Pulmonary artery endothelial cell (primary cell): ENCODE measurements around the gene INPP5A. TPM values are rescaled to one million over a fixed set of nuclear protein-coding genes. Genes with fewer than 3 reads are reported as not detected.
"Not testable (repeated sequence)": the region's sequence is repeated elsewhere in the genome, so short reads cannot be mapped to it uniquely, and the experiment has no call there.

Experiments
- DNase-seq: peaks from one replicate; pipeline ENCODE4 v3.0.0-alpha.2; 2011; ENCODE audit warnings: low read depth, low spot score
- total RNA-seq: library from RNA; depleted of rRNA; stranded (reverse); fragments of >200 nt; gene quantifications from 2 replicates; pipeline ENCODE4 v1.2.3, GENCODE V29; 2014

INPP5A gene
- total RNA-seq, 1 donor from 2014 or later: 25.4 TPM

- DNase-seq: no peak
These were observed 273.5 kb downstream of the INPP5A start for GRCh38 chr10:132810807-132811700.

GRCh38 chr10:132811891-132812481, 274.4 kb downstream of the INPP5A start:
- no peak for DNase-seq

DNA sequence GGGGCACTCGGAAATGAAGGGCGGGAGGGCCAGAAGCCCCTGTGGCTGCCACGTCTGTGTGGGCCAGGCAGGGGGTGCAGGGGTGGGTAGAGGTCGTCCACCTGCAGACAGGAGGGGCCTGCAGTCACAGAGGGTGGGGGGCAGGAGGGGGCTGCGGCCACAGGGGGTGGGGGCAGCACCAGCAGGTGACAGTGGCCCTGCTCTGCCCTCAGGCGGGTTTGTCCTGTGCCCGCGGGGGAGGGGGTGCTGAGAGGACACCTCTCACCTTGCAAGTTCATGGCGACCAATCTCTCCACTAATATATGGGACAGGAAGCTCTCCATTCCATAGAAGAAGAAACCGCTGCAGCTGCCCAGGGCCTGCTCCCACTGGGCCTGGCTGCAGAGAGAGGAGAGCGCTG, 274.9 kb downstream of the INPP5A start:
- DNase-seq: no peak

GRCh38 chr10:132813001-132813401, 275.4 kb downstream of the INPP5A start:
- no peak for DNase-seq

DNA sequence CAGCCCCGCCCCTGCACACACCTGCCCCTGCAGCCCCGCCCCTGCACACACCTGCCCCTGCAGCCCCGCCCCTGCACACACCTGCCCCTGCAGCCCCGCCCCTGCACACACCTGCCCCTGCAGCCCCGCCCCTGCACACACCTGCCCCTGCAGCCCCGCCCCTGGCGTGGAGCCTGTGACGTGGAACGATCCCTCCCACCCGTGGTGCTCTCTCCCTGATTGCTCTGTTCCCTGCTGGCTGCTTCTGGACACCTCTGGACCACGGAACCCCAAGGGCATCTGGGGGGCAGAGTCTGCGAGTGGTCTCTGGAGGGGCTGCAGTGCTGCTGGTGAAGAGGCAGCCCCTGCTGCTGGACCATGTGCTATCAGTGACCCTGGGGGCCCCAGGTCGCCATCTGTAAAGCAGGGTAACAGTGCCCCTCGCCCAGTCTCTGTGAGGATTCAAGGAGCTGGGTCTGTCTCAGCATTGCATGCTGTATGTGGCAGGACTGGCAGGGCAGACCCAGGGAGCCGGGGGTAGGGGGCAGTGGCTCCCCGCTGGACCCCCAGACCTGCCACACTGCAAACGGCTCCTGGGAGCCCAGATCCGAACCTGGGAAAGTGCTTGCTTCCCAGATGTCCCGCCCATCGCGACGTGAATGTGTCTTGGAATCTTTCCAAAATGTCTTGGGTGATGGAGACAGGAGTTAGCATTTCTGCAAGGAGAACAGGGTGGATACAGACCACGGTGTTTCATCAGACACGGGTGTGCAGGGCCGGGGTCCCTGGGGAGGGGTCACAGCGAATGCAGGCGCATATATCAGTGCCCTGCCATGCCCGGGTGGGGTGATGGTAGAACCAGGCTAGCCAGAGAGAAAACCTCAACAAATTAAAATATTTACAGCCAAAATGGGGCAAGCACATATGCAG, 276.2 kb downstream of the INPP5A start:
- no peak for DNase-seq

GRCh38 chr10:132814469-132814856, 276.9 kb downstream of the INPP5A start:
- DNase-seq: no peak

- no peak for DNase-seq
These were observed 277.7 kb downstream of the INPP5A start for GRCh38 chr10:132815168-132815857.

DNA sequence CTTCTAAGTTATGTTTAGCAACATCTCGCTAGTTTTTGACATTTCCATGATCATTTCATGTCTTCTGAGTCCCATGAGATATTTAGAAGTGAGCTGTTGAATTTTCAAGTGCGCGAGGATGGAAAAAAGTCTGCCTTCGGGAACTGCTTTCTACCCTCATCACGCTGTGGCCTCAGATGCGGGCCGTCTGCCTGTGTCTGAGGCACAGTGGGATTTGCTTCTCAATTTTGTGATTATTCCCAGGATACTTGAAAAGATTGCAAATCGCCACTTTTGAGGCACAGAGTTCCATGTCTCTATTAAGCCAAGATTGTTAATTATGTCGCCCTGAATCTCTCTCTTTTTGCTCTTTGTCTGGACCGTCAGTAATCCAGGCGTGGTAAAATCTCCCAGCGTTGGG, 279.1 kb downstream of the INPP5A start:
- no peak for DNase-seq

- no peak for DNase-seq
These were observed 280.2 kb downstream of the INPP5A start for GRCh38 chr10:132817701-132818211.

GRCh38 chr10:132820056-132820455, 282.5 kb downstream of the INPP5A start:
- no peak for DNase-seq

GRCh38 chr10:132825783-132826523, 288.4 kb downstream of the INPP5A start:
- DNase-seq: not testable (repeated sequence)

DNA sequence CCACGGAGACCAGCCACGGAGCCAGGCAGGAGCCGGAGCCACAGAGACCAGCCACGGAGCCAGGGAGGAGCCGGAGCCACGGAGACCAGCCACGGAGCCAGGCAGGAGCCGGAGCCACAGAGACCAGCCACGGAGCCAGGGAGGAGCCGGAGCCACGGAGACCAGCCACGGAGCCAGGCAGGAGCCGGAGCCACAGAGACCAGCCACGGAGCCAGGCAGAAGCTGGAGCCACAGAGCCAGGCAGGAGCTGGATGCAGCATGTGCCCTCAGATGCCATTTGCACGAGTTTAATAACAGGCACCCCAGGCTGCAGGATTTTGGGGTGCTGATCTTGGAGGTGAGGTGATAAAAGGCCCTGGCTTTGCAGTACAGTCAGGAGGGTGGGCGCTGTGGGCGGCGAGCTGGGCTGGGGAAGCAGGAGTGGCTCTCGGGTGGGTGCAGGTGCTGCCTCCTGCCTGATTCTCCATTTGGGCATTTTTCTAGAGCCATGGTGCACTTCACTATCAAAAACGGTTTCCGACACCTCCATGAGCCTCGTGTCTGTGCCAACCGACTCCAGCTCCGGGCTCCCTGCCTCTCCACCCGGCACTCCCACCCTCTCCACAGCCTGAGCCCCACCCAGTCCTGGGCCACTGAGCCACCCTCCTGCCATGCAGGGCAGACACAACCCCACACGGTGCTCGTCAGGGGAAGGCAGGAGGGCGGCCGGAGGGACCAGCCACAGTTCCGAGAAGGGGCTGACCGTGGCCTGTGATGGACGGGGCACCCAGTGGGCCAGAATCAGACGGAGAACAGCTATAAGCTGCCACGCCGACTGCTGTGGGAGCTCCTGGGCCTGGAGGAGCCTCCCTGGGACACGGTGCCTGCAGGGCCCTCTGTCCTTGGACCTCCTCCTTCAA, 289.2 kb downstream of the INPP5A start:
- no peak for DNase-seq

- DNase-seq: no peak
These were observed 289.8 kb downstream of the INPP5A start for GRCh38 chr10:132827423-132827789.

DNA sequence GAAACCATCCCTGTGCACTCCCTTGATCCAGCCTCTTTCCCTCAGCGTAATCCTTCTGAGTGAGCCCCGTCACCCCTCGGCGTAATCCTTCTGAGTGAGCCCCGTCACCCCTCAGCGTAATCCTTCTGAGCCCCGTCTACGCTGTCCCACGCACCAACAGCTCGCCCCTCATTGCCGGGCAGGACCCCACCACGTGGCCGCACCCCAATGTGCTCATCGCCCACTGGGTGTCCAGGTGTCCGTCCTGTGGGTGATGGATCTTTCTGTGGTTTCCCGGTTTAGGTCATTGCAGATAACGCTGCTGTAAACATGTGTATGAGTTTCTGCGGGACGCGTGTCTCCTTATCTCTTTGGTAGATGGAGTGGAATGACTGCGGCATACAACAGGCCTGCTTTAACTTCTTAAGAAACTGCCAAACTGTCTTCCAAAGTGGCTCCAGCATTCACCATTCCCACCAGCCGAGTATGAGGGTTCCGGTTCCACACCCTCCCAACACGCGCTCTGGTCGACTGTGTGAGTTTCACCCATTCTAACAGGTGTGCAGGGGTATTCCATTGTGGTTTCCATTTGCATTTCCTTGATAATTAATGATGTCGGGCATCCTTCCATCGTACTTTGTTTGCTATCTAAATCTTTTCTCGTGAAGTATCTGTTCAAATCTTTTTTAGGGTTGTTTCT, 290.4 kb downstream of the INPP5A start:
- no peak for DNase-seq

GRCh38 chr10:132828681-132829080, 291.1 kb downstream of the INPP5A start:
- DNase-seq: no peak

DNA sequence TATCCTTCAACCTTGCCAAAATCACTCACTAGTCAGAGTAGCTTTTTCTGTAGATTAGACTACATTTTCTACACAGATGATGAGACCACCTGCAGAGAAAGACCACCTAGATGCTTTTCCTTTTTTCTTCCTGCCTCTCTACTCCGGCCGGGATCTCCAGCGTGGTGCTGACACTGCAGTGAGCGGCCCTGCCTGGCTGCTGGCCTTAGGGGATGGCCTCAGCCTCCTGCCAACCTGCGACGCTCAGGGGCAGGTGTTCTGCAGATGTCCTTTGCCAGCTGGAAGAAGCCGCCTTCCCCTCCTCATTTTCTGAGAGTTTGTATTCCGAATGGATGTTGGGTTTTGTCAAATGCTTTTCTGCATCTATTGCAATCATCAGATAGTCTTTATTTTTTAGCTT, 291.8 kb downstream of the INPP5A start:
- no peak for DNase-seq

DNA sequence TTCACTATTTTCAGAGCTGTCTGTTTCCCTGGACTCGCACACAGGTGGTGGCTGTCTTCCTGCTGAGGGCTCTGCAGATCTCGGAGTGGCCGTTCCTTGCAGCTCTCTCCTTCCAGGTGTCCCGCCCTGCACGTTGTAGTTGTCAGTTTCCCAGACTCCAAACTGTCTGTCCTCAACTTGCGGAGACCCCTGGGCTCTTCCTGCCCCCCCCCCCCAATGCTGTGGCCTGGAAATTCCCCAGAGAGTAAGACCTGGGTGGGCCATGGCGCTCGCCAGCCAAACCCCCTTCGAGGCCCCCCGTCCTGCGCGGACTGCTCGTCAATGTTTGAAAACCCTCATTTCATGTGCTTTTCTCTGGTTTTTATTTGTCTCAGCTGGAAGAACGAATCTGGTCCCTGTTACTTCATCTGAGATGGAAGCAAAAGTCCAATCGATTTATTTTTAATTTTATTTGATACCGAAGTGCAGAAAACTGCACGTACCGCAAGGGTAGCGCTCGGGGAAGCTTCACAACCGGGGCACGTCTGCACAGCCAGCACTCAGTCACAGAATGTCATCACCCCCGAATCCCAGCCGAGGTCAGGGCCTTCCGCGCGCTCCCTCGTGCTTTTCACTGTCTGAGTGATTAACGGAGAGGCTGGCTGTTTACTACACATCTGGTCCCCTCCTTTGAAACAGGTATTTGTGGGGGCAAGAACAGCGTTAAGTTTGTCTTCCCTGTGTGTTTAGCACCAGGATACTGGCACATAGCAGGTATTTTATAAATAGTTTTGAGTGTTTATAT, 294.8 kb downstream of the INPP5A start:
- no peak for DNase-seq
